ENCODE data around the gene SLC22A12. TPM values are rescaled to one million over a fixed set of nuclear protein-coding genes. Genes with fewer than 3 reads are reported as not detected.

The SLC22A12 gene
- polyA plus RNA-seq, 1 of the 3 experiments (the other 2 are of a cell fraction), result not detected

GRCh38 chr11:64609436-64610047 is 18.5 kb downstream of the SLC22A12 start:
- Histone ChIP-seq H3K9ac (no peak overlapping the region), H3K79me2 (ENCODE audit: insufficient read depth) (no peaks in the 10 kb centered on the region), H3K27me3 (ENCODE audit: insufficient read depth) (no peaks in the 10 kb centered on the region), H3K9me2 (no peaks in the 10 kb centered on the region), H4K20me1 (ENCODE audit: insufficient read depth) (no peaks in the 10 kb centered on the region), H3K9me3 (no peaks in the 10 kb centered on the region), H3K27ac (ENCODE audit: low read depth in 2 of 2, low read length in 1 of 2) (no peak overlapping the region), H3F3A (replicated peaks; ENCODE audit: insufficient read depth) (no peaks in the 10 kb centered on the region), H2AFZ (ENCODE audit: low read depth) (no peak overlapping the region), H3K4me3 (ENCODE audit: low read depth in 2 of 2, low read length in 1 of 2) (no peak overlapping the region), H3K4me1 (ENCODE audit: control insufficient read depth in 1 of 2, insufficient read depth in 2 of 2, low read depth in 1 of 2, low read length in 1 of 2) (peaks cover 0 to 3% of the 10 kb centered on the region in 2 experiments; a peak in 1 of 4 replicates), H3K4me2 (no peak overlapping the region), H3K36me3 (replicated peaks in 1 of 2; ENCODE audit: control insufficient read depth in 1 of 2, insufficient read depth in 2 of 2, low read length in 1 of 2) (no peaks in the 10 kb centered on the region)
- WGBS (ENCODE audit: low lambda C conversion rate), result 34% methylated on average over 3 of the region's 5 CpGs
- ChIA-PET CTCF (interaction anchor here (1.1 to 2.2 kb wide), 2 partner anchors 43 to 160 kb away, joined by 3 to 9 read pairs; no protein-coding TSS in a partner anchor), POLR2A (interaction anchor here (1.0 kb wide), 1 partner anchor 237 kb away, joined by 4 read pairs; no protein-coding TSS in a partner anchor)
- no peak for DNase-seq
- no peak for TF ChIP-seq EP300 (IDR thresholded peaks at IDR 0.05; ENCODE audit: borderline replicate concordance in 1 of 2, low read depth in 1 of 2, low read length in 1 of 2)
- no peak for TF ChIP-seq MXI1 (IDR thresholded peaks at IDR 0.05; ENCODE audit: low read depth, low read length)
- TF ChIP-seq, protein P1, sequence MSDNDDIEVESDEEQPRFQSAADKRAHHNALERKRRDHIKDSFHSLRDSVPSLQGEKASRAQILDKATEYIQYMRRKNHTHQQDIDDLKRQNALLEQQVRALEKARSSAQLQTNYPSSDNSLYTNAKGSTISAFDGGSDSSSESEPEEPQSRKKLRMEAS (IDR thresholded peaks at IDR 0.05; ENCODE audit: low read depth), result no peak
- TF ChIP-seq, protein P2, sequence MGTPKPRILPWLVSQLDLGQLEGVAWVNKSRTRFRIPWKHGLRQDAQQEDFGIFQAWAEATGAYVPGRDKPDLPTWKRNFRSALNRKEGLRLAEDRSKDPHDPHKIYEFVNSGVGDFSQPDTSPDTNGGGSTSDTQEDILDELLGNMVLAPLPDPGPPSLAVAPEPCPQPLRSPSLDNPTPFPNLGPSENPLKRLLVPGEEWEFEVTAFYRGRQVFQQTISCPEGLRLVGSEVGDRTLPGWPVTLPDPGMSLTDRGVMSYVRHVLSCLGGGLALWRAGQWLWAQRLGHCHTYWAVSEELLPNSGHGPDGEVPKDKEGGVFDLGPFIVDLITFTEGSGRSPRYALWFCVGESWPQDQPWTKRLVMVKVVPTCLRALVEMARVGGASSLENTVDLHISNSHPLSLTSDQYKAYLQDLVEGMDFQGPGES (IDR thresholded peaks at IDR 0.05; ENCODE audit: low read depth, low read length), result no peak
- TF ChIP-seq FOXM1 (IDR thresholded peaks at IDR 0.05; ENCODE audit: low read depth), result no peak
- no peak for TF ChIP-seq NRF1 (IDR thresholded peaks at IDR 0.05; ENCODE audit: low read depth, low read length)
- no peak for TF ChIP-seq GABPA (IDR thresholded peaks at IDR 0.05; ENCODE audit: low read depth)
- no peak for TF ChIP-seq REST (IDR thresholded peaks at IDR 0.05; ENCODE audit: low read depth, low read length)
- TF ChIP-seq YY1 (IDR thresholded peaks at IDR 0.05; ENCODE audit: low read depth), result no peak
- no peak for TF ChIP-seq SIN3A (IDR thresholded peaks at IDR 0.05; ENCODE audit: borderline replicate concordance, low read depth, low read length)
- no peak for TF ChIP-seq TCF12 (IDR thresholded peaks at IDR 0.05)
- TF ChIP-seq, protein P3, sequence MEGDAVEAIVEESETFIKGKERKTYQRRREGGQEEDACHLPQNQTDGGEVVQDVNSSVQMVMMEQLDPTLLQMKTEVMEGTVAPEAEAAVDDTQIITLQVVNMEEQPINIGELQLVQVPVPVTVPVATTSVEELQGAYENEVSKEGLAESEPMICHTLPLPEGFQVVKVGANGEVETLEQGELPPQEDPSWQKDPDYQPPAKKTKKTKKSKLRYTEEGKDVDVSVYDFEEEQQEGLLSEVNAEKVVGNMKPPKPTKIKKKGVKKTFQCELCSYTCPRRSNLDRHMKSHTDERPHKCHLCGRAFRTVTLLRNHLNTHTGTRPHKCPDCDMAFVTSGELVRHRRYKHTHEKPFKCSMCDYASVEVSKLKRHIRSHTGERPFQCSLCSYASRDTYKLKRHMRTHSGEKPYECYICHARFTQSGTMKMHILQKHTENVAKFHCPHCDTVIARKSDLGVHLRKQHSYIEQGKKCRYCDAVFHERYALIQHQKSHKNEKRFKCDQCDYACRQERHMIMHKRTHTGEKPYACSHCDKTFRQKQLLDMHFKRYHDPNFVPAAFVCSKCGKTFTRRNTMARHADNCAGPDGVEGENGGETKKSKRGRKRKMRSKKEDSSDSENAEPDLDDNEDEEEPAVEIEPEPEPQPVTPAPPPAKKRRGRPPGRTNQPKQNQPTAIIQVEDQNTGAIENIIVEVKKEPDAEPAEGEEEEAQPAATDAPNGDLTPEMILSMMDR (IDR thresholded peaks at IDR 0.05), result no peak
- no peak for TF ChIP-seq CHD2 (IDR thresholded peaks at IDR 0.05; ENCODE audit: low read length, partially characterized antibody)
- no peak for TF ChIP-seq TAF1 (IDR thresholded peaks at IDR 0.05; ENCODE audit: borderline replicate concordance, low read depth, low read length)
- no peak for TF ChIP-seq FOXJ3 (CRISPR knock-in tag; IDR thresholded peaks at IDR 0.05)
- no peak for TF ChIP-seq ZBTB33 (IDR thresholded peaks at IDR 0.05; ENCODE audit: borderline replicate concordance, low read depth)
- no peak for TF ChIP-seq USF1 (IDR thresholded peaks at IDR 0.05; ENCODE audit: borderline replicate concordance, low read depth)
- no peak for TF ChIP-seq MEF2A (IDR thresholded peaks at IDR 0.05; ENCODE audit: borderline replicate concordance, low read depth)
- TF ChIP-seq SMC3 (IDR thresholded peaks at IDR 0.05; ENCODE audit: low read depth, low read length), result no peak
